HepG2 (cell line): ENCODE results near the gene CORO7.
A peak's percentile ranks its signal among the peaks of the same experiment; 100 is the strongest.

ENCODE experiments used
- CTCF ChIP-seq: sonication (generic); formaldehyde crosslinking; IDR thresholded peaks from 2 replicates; pipeline ENCODE4 v1.5.0; 2020; ENCODE audit warnings: mild to moderate bottlenecking, missing genetic modification reagents, moderate library complexity
- FOXA3 ChIP-seq: IDR thresholded peaks from 2 replicates; pipeline ENCODE4 v1.6.1; 2016; ENCODE audit warnings: missing genetic modification reagents, missing compliant biosample characterization
- JUNB ChIP-seq: sonication (generic); formaldehyde crosslinking; IDR thresholded peaks from 2 replicates; pipeline ENCODE4 v1.8.0; 2022; ENCODE audit warnings: missing genetic modification reagents, mild to moderate bottlenecking, borderline replicate concordance
- REST ChIP-seq, 2 experiments: IDR thresholded peaks; 2 replicates each; pipeline ENCODE4 v1.6.1; 2011 to 2012; ENCODE audit warnings: low read length in 2 of 2, borderline replicate concordance in 1 of 2, low read depth in 1 of 2, mild to moderate bottlenecking in 1 of 2, moderate library complexity in 1 of 2
- SMAD1 ChIP-seq: sonication (generic); formaldehyde crosslinking; IDR thresholded peaks from 2 replicates; pipeline ENCODE4 v1.4.0; 2020; ENCODE audit warnings: missing genetic modification reagents, low read depth, mild to moderate bottlenecking, borderline replicate concordance
- STAT6 ChIP-seq: sonication (generic); formaldehyde crosslinking; IDR thresholded peaks from 2 replicates; pipeline ENCODE4 v1.4.0; 2020; ENCODE audit warnings: missing genetic modification reagents, mild to moderate bottlenecking, borderline replicate concordance
- ZNF138 ChIP-seq: sonication (generic); formaldehyde crosslinking; IDR thresholded peaks from 2 replicates; pipeline ENCODE4 v1.5.0; 2020; ENCODE audit warnings: mild to moderate bottlenecking, low read depth, missing genetic modification reagents
- ZNF446 ChIP-seq: sonication (generic); formaldehyde crosslinking; IDR thresholded peaks from 2 replicates; pipeline ENCODE4 v1.5.0; 2020; ENCODE audit warnings: mild to moderate bottlenecking, missing genetic modification reagents
- ZNF777 ChIP-seq: sonication (generic); formaldehyde crosslinking; IDR thresholded peaks from 2 replicates; pipeline ENCODE4 v1.4.0; 2020; ENCODE audit warnings: missing genetic modification reagents

- no peak for TF ChIP-seq CTCF (CRISPR knock-in tag)
- TF ChIP-seq SMAD1 (CRISPR knock-in tag): no peak
- TF ChIP-seq REST (IDR thresholded peaks at IDR 0.05; ENCODE audit: borderline replicate concordance in 1 of 2, low read depth in 1 of 2, low read length in 2 of 2): peak; percentile 56 to 90
- TF ChIP-seq ZNF138 (CRISPR knock-in tag): no peak
- no peak for TF ChIP-seq STAT6 (CRISPR knock-in tag)
- no peak for TF ChIP-seq ZNF777
- no peak for TF ChIP-seq JUNB
- TF ChIP-seq ZNF446: no peak
- no peak for TF ChIP-seq FOXA3 (CRISPR knock-in tag)
These were observed 38.2 kb upstream of the CORO7 start for GRCh38 chr16:4454623-4455022.
